ENCODE results near the gene IPPK. TPM values are rescaled to one million over a fixed set of nuclear protein-coding genes. Genes with fewer than 3 reads are reported as not detected.

Gene IPPK, protein sequence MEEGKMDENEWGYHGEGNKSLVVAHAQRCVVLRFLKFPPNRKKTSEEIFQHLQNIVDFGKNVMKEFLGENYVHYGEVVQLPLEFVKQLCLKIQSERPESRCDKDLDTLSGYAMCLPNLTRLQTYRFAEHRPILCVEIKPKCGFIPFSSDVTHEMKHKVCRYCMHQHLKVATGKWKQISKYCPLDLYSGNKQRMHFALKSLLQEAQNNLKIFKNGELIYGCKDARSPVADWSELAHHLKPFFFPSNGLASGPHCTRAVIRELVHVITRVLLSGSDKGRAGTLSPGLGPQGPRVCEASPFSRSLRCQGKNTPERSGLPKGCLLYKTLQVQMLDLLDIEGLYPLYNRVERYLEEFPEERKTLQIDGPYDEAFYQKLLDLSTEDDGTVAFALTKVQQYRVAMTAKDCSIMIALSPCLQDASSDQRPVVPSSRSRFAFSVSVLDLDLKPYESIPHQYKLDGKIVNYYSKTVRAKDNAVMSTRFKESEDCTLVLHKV
- total RNA-seq, result 15.7 TPM

DNA sequence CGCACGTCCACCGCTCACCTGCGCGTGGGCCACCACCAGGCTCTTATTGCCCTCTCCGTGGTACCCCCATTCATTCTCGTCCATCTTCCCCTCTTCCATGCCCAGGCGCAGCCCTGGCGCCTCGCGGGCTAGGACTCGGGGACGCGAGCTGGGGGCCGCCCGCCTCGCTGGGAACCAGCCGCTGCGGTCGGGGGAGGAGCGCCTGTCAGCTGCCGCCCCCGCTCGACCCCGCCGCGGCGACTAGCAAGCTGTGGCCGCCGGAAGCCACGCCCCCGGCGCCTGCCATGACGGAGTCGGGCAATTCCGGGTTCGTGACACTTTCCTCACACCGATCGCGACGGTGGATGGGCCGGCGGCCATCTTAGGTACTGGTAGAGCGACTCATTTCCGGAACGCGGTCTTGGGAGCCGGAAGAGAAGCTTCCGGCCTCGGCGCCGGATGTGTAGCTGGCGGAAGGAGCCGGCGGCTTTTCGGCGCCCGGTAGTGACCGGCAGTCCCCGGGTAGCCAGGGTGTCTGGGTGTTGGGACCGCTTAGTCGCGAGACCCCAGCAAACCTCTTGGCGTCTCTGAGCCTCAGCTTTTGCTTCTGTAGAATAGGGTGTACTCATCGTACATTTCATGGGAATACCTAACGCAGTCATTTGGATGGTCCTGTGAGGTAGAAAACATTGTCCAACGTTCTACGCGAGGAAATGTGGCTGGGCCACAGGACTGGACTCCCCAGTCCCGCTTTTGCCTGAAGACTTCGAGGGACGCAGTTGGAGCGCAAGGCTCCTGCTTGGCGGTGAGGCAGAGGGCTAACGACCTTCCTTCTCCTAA is at the start of gene IPPK:
IPPK (minus strand) TSS at position 242 of the 819 bp plus-strand sequence; CDS start at position 99, 143 bp downstream.

Other genes starting within 250 kb of the IPPK start
- gene OMD, start 245.7 kb downstream of the IPPK start, total RNA-seq, result 34.4 TPM
- 81.0 TPM for gene ASPN, start 187.6 kb downstream of the IPPK start, total RNA-seq
- 29.1 TPM for gene ECM2, start 134.1 kb downstream of the IPPK start, total RNA-seq
- 57.8 TPM for gene BICD2, start 94.7 kb upstream of the IPPK start, total RNA-seq
- gene ZNF484, start 207.9 kb upstream of the IPPK start, total RNA-seq, result 54.8 TPM